ENCODE data around the gene LRP6. TPM values are rescaled to one million over a fixed set of nuclear protein-coding genes. Genes with fewer than 3 reads are reported as not detected.
A peak's percentile ranks its signal among the peaks of the same experiment; 100 is the strongest.

Gene LRP6
- total and polyA plus RNA-seq, 2 experiments from 2014 or later: 29.1 to 73.8 TPM

- Mint-ChIP-seq H3K4me1 (peaks cover 29% of the 10 kb centered on the region), H3K9me3 (no peaks in the 10 kb centered on the region), H3K27ac (peak overlapping the region; percentile 47; the same call in 1 of the 2 replicates), H3K4me3 (no peak overlapping the region), H3K27me3 (ENCODE audit: insufficient read depth, low read depth, poor library complexity) (no peaks in the 10 kb centered on the region), H3K36me3 (ENCODE audit: low read depth) (no peaks in the 10 kb centered on the region)
- DNase-seq (ENCODE audit: low spot score) (no peak), ATAC-seq (no peak)
- H2AFZ ChIP-seq: no peak overlapping the region
- H3K4me2 ChIP-seq: no peak overlapping the region
- H3K4me3 ChIP-seq: no peak overlapping the region
- no peaks in the 10 kb centered on the region for H3K27me3 ChIP-seq (ENCODE audit: insufficient read depth)
- no peaks in the 10 kb centered on the region for H3F3A ChIP-seq (replicated peaks; ENCODE audit: low read depth)
- H3K9me2 ChIP-seq (ENCODE audit: insufficient read depth): no peaks in the 10 kb centered on the region
- H3K27ac ChIP-seq (ENCODE audit: low read depth): no peak overlapping the region; the same call in 1 of the 2 replicates
- TF ChIP-seq STAT1 (IDR thresholded peaks at IDR 0.05; ENCODE audit: unreplicated experiment) (no peak), NANOG (IDR thresholded peaks at IDR 0.05; ENCODE audit: borderline replicate concordance) (no peak), ETS1 (IDR thresholded peaks at IDR 0.05) (no peak), CTCF (conservative IDR thresholded peaks at IDR 0.05; ENCODE audit: low read depth in 2 of 2) (no peak), POLR2AphosphoS5 (IDR thresholded peaks at IDR 0.05; ENCODE audit: low read depth) (no peak), EZH2phosphoT487 (IDR thresholded peaks at IDR 0.05; ENCODE audit: unreplicated experiment) (no peak), ZNF331 (CRISPR knock-in tag; IDR thresholded peaks at IDR 0.05; ENCODE audit: low read depth) (no peak), CREB1 (CRISPR knock-in tag; IDR thresholded peaks at IDR 0.05; ENCODE audit: low read depth) (no peak), REST (IDR thresholded peaks at IDR 0.05; ENCODE audit: unreplicated experiment) (no peak), ZNF462 (CRISPR knock-in tag; IDR thresholded peaks at IDR 0.05) (no peak), JUNB (IDR thresholded peaks at IDR 0.05; ENCODE audit: unreplicated experiment) (no peak), ZNF114 (CRISPR knock-in tag; IDR thresholded peaks at IDR 0.05) (no peak), EZH2 (IDR thresholded peaks at IDR 0.05; ENCODE audit: low read depth, unreplicated experiment) (no peak)
- H3K36me3 ChIP-seq (ENCODE audit: insufficient read depth): no peaks in the 10 kb centered on the region
- H3K79me2 ChIP-seq (replicated peaks; ENCODE audit: insufficient read depth): peaks cover 100% of the 10 kb centered on the region
- peaks cover 17% of the 10 kb centered on the region for H4K20me1 ChIP-seq (replicated peaks; ENCODE audit: insufficient read depth)
- peaks cover 14% of the 10 kb centered on the region for H3K4me1 ChIP-seq (ENCODE audit: insufficient read depth)
Measured at GRCh38 chr12:12210983-12211382, 55.9 kb downstream of the LRP6 start.
